GM23338 (cell line): ENCODE measurements around the gene DMBT1. TPM values are rescaled to one million over a fixed set of nuclear protein-coding genes. Genes with fewer than 3 reads are reported as not detected.

Source experiments
- ATAC-seq: fragments of 200-7000 bp; cut with Tn5 transposase; 3 replicates; pipeline ENCODE4 v1.9.1; 2020
- DNase-seq: peaks from one replicate; pipeline ENCODE4 v3.0.0-alpha.2; 2015; ENCODE audit warnings: low spot score
- H2AFZ ChIP-seq: fragments of 200-600 bp; sonication (generic); 2 replicates; pipeline ENCODE4 v1.8.0; 2016; ENCODE audit warnings: antibody characterized with exemption, mild to moderate bottlenecking, moderate library complexity
- H3F3A ChIP-seq: fragments of 200-600 bp; sonication (generic); replicated peaks from 2 replicates; pipeline ENCODE4 v1.8.0; 2017; ENCODE audit warnings: antibody characterized with exemption, mixed run types, low read depth
- H3K27ac ChIP-seq: fragments of 200-600 bp; sonication (generic); 2 replicates; pipeline ENCODE4 v1.6.1; 2016; ENCODE audit warnings: low read depth
- H3K27me3 ChIP-seq: fragments of 200-600 bp; sonication (generic); 2 replicates; pipeline ENCODE4 v1.8.0; 2016; ENCODE audit warnings: mild to moderate bottlenecking, mixed run types, moderate library complexity; ENCODE audit not compliant: insufficient read depth
- H3K36me3 ChIP-seq: fragments of 200-600 bp; sonication (generic); 2 replicates; pipeline ENCODE4 v1.8.0; 2016; ENCODE audit warnings: mild to moderate bottlenecking; ENCODE audit not compliant: insufficient read depth
- H3K4me1 ChIP-seq: fragments of 200-600 bp; sonication (generic); 2 replicates; pipeline ENCODE4 v1.8.0; 2016; ENCODE audit warnings: mild to moderate bottlenecking, moderate library complexity; ENCODE audit not compliant: insufficient read depth
- H3K4me2 ChIP-seq: fragments of 200-600 bp; sonication (generic); 2 replicates; pipeline ENCODE4 v1.7.1; 2017; ENCODE audit warnings: mixed run types
- H3K4me3 ChIP-seq: fragments of 200-600 bp; sonication (generic); 2 replicates; pipeline ENCODE4 v1.6.1; 2016; ENCODE audit warnings: mixed run types
- H3K79me2 ChIP-seq: fragments of 200-600 bp; sonication (generic); replicated peaks from 2 replicates; pipeline ENCODE4 v1.8.0; 2017; ENCODE audit warnings: mild to moderate bottlenecking; ENCODE audit not compliant: insufficient read depth
- H3K9me2 ChIP-seq: fragments of 200-600 bp; sonication (generic); 2 replicates; pipeline ENCODE4 v1.8.0; 2017; ENCODE audit not compliant: insufficient read depth
- H4K20me1 ChIP-seq: fragments of 200-600 bp; sonication (generic); replicated peaks from 2 replicates; pipeline ENCODE4 v1.8.0; 2017; ENCODE audit warnings: mild to moderate bottlenecking; ENCODE audit not compliant: insufficient read depth
- H3K27ac Mint-ChIP-seq: 2 replicates; pipeline ENCODE4 v1.8.0; 2020; ENCODE audit warnings: inconsistent platforms, mild to moderate bottlenecking, moderate library complexity, mixed read lengths
- H3K27me3 Mint-ChIP-seq: 3 replicates; pipeline ENCODE4 v1.8.0; 2022; ENCODE audit warnings: low read depth, mild to moderate bottlenecking, moderate library complexity, mixed read lengths, inconsistent platforms; ENCODE audit not compliant: insufficient read depth, poor library complexity
- H3K36me3 Mint-ChIP-seq: 3 replicates; pipeline ENCODE4 v1.8.0; 2021; ENCODE audit warnings: low read depth, mild to moderate bottlenecking, inconsistent platforms, moderate library complexity, mixed read lengths
- H3K4me1 Mint-ChIP-seq: 3 replicates; pipeline ENCODE4 v1.8.0; 2020; ENCODE audit warnings: mild to moderate bottlenecking, inconsistent platforms, mixed read lengths
- H3K4me3 Mint-ChIP-seq: 3 replicates; pipeline ENCODE4 v1.8.0; 2021; ENCODE audit warnings: moderate library complexity, mild to moderate bottlenecking, inconsistent platforms, mixed read lengths
- H3K9me3 Mint-ChIP-seq: 3 replicates; pipeline ENCODE4 v1.8.0; 2020; ENCODE audit warnings: moderate library complexity, mild to moderate bottlenecking, inconsistent platforms, mixed read lengths
- CREB1 ChIP-seq: fragments of 250-450 bp; sonication (Bioruptor Pico); IDR thresholded peaks from 2 replicates; pipeline ENCODE4 v1.5.0; 2020; ENCODE audit warnings: low read depth, mild to moderate bottlenecking, moderate library complexity
- ETS1 ChIP-seq: IDR thresholded peaks from 2 replicates; pipeline ENCODE4 v1.6.1; 2016; ENCODE audit warnings: antibody characterized with exemption
- EZH2 ChIP-seq: fragments of 200-600 bp; sonication (generic); IDR thresholded peaks from one replicate; pipeline ENCODE4 v1.8.0; 2017; ENCODE audit warnings: antibody characterized with exemption, mild to moderate bottlenecking, low read depth; ENCODE audit not compliant: unreplicated experiment
- EZH2phosphoT487 ChIP-seq: fragments of 200-600 bp; sonication (generic); IDR thresholded peaks from one replicate; pipeline ENCODE4 v1.8.1; 2018; ENCODE audit warnings: antibody characterized with exemption; ENCODE audit not compliant: unreplicated experiment
- JUNB ChIP-seq: IDR thresholded peaks from one replicate; pipeline ENCODE4 v1.6.1; 2016; ENCODE audit warnings: antibody characterized with exemption; ENCODE audit not compliant: unreplicated experiment
- NANOG ChIP-seq: IDR thresholded peaks from 2 replicates; pipeline ENCODE4 v1.6.1; 2016; ENCODE audit warnings: antibody characterized with exemption, borderline replicate concordance
- POLR2AphosphoS5 ChIP-seq: IDR thresholded peaks from 2 replicates; pipeline ENCODE4 v1.6.1; 2016; ENCODE audit warnings: antibody characterized with exemption, low read depth
- STAT1 ChIP-seq: IDR thresholded peaks from one replicate; pipeline ENCODE4 v1.6.1; 2016; ENCODE audit warnings: antibody characterized with exemption; ENCODE audit not compliant: unreplicated experiment
- ZNF114 ChIP-seq: fragments of 250-450 bp; sonication (Bioruptor Pico); IDR thresholded peaks from 2 replicates; pipeline ENCODE4 v1.5.0; 2020; ENCODE audit warnings: mild to moderate bottlenecking, moderate library complexity
- ZNF331 ChIP-seq: fragments of 250-450 bp; sonication (Bioruptor Pico); IDR thresholded peaks from 2 replicates; pipeline ENCODE4 v1.5.0; 2020; ENCODE audit warnings: low read depth, mild to moderate bottlenecking, moderate library complexity
- ZNF462 ChIP-seq: fragments of 250-450 bp; sonication (Bioruptor Pico); IDR thresholded peaks from 2 replicates; pipeline ENCODE4 v1.5.0; 2020; ENCODE audit warnings: mild to moderate bottlenecking, moderate library complexity
- polyA plus RNA-seq: library from polyadenylated mRNA; unstranded; fragments of >200 nt; fragmentation: Nextera tagmentation; extraction: Ambion mirVana; gene quantifications from 2 replicates; pipeline ENCODE4 v1.2.1, GENCODE V29; 2016
- total RNA-seq: library from RNA; depleted of rRNA; stranded (reverse); fragments of >200 nt; shearing (Covaris generic); gene quantifications from 2 replicates; pipeline ENCODE4 v1.2.3, GENCODE V29; 2014
- TF ChIP-seq, protein P1 (sequence below), 2 experiments: fragments of 200-600 bp in 1 of 2; sonication (generic) in 1 of 2; conservative IDR thresholded peaks; 2 replicates each; pipeline versions ENCODE4 v1.5.1 to v1.6.1; 2016 to 2017; ENCODE audit warnings: antibody characterized with exemption in 2 of 2, low read depth in 2 of 2, mild to moderate bottlenecking in 2 of 2, moderate library complexity in 1 of 2
- TF ChIP-seq, protein P2 (sequence below): IDR thresholded peaks from one replicate; pipeline ENCODE4 v1.6.1; 2018; ENCODE audit warnings: antibody characterized with exemption; ENCODE audit not compliant: unreplicated experiment

DMBT1 gene
- total and polyA plus RNA-seq, 2 experiments from 2014 or later: 0.03 to 0.05 TPM

DNA sequence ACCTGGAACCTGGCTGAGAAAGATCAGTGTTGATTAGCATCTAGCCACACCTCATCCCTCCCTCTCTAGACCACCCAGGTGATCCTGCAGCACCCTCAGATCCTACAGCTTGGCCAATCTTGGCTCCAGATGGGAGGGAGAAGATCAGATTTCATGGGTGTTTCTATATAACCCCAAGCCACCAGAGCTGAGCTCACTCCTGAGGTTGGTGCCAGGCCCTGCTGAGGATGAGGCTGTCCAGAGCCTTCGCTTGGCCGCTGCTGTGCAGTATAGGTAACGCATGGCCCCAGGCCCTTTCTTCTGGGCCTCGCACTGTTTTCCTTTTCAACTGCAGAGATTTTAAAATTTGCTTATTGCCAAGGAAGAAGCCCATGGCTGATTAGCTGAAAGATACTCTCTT, 112.1 kb downstream of the DMBT1 start:
- no peak for TF ChIP-seq CREB1
- TF ChIP-seq JUNB: no peak
- TF ChIP-seq NANOG: no peak
- no peak for TF ChIP-seq ZNF331 (CRISPR knock-in tag)
- no peak for TF ChIP-seq POLR2AphosphoS5
- no peak for TF ChIP-seq STAT1
- no peak for TF ChIP-seq EZH2phosphoT487
- TF ChIP-seq ZNF114 (CRISPR knock-in tag): no peak
- TF ChIP-seq, protein P1, sequence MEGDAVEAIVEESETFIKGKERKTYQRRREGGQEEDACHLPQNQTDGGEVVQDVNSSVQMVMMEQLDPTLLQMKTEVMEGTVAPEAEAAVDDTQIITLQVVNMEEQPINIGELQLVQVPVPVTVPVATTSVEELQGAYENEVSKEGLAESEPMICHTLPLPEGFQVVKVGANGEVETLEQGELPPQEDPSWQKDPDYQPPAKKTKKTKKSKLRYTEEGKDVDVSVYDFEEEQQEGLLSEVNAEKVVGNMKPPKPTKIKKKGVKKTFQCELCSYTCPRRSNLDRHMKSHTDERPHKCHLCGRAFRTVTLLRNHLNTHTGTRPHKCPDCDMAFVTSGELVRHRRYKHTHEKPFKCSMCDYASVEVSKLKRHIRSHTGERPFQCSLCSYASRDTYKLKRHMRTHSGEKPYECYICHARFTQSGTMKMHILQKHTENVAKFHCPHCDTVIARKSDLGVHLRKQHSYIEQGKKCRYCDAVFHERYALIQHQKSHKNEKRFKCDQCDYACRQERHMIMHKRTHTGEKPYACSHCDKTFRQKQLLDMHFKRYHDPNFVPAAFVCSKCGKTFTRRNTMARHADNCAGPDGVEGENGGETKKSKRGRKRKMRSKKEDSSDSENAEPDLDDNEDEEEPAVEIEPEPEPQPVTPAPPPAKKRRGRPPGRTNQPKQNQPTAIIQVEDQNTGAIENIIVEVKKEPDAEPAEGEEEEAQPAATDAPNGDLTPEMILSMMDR (conservative IDR thresholded peaks at IDR 0.05; ENCODE audit: low read depth in 2 of 2): no peak
- TF ChIP-seq ZNF462 (CRISPR knock-in tag): no peak
- no peak for TF ChIP-seq ETS1
- TF ChIP-seq, protein P2, sequence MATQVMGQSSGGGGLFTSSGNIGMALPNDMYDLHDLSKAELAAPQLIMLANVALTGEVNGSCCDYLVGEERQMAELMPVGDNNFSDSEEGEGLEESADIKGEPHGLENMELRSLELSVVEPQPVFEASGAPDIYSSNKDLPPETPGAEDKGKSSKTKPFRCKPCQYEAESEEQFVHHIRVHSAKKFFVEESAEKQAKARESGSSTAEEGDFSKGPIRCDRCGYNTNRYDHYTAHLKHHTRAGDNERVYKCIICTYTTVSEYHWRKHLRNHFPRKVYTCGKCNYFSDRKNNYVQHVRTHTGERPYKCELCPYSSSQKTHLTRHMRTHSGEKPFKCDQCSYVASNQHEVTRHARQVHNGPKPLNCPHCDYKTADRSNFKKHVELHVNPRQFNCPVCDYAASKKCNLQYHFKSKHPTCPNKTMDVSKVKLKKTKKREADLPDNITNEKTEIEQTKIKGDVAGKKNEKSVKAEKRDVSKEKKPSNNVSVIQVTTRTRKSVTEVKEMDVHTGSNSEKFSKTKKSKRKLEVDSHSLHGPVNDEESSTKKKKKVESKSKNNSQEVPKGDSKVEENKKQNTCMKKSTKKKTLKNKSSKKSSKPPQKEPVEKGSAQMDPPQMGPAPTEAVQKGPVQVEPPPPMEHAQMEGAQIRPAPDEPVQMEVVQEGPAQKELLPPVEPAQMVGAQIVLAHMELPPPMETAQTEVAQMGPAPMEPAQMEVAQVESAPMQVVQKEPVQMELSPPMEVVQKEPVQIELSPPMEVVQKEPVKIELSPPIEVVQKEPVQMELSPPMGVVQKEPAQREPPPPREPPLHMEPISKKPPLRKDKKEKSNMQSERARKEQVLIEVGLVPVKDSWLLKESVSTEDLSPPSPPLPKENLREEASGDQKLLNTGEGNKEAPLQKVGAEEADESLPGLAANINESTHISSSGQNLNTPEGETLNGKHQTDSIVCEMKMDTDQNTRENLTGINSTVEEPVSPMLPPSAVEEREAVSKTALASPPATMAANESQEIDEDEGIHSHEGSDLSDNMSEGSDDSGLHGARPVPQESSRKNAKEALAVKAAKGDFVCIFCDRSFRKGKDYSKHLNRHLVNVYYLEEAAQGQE: no peak
- TF ChIP-seq EZH2: no peak
- Histone ChIP-seq H3K9me2 (0 out of 2 replicates have a peak, but pooled peaks cover 4% of the 10 kb centered on the region), H3K36me3 (no peaks in the 10 kb centered on the region), H2AFZ (no peak overlapping the region), H3K27ac (no peak overlapping the region), H4K20me1 (no peaks in the 10 kb centered on the region), H3K79me2 (no peaks in the 10 kb centered on the region), H3K27me3 (no peaks in the 10 kb centered on the region), H3K4me3 (no peak overlapping the region), H3F3A (no peaks in the 10 kb centered on the region), H3K4me2 (no peak overlapping the region), H3K4me1 (0 out of 2 replicates have a peak, but pooled peaks cover 3% of the 10 kb centered on the region)
- Mint-ChIP-seq H3K27ac (no peak overlapping the region), H3K9me3 (no peaks in the 10 kb centered on the region), H3K4me1 (peaks cover 8% of the 10 kb centered on the region; the same call in 2 of the 3 replicates), H3K27me3 (peaks cover 4% of the 10 kb centered on the region), H3K4me3 (no peak overlapping the region), H3K36me3 (no peaks in the 10 kb centered on the region)
- no peak; the same call in 2 of the 3 replicates for ATAC-seq
- no peak for DNase-seq
